ENCODE measurements around the gene LIMA1. TPM values are rescaled to one million over a fixed set of nuclear protein-coding genes. Genes with fewer than 3 reads are reported as not detected.
"Not testable (repeated sequence)": the region's sequence is repeated elsewhere in the genome, so short reads cannot be mapped to it uniquely, and the experiment has no call there.

Gene LIMA1
- total RNA-seq, 1 donor from 2014 or later: 24.3 TPM

DNA sequence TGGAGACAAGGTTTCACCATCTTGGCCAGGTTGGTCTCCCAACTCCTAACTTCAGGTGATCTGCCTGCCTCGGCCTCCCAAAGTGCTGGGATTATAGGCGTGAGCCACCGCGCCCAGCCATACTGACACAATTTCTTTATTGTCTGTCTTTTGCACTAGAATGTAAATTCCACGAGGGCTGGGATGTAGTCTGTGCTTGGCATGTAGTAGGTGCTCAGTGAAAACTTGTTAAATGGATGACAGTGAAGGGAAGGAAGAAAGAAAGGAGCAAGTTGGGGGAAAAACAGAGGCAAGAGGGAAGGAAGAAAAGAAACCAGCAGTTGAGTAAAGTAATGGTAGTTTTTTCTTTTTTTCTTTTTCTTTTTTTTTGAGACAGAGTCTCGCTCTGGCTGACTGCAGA, 53.1 kb downstream of the LIMA1 start:
- intact Hi-C loops (cut with DNase I): no loop called here

DNA sequence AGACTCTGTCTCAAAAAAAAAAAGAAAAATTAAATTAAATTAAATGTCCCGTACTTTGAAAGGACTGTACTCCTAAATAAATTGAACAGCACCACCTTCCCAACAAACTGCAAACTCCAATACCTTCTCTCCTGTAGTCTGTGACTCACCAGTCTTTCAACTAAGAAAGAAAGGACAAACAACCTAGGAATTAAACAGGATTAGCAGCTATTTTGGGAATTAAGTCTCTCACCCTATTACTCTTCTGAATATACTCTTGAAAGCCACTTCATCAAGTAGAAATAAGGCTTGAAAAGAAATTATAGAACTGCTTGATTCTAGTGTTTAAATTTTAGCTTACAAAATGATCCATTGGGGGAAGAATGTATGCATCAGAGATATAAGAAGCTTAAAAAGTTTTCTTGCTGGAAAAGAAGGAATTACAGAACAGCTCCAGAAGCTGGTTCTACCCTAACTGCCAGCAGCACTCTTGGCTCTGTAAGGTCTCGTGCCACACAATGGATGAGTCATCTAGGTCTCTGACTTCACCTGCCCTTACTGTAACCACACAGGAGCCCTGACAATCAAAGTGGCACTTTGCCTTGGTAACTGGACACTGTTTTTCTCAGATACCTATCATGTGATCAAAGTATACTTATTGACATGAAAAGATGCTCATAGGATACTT, 59.2 kb downstream of the LIMA1 start:
- DNase-seq (ENCODE audit: low spot score): no peak
- intact Hi-C loops (cut with DNase I): no loop called here

More for the DNA sequence above, 53.1 kb downstream of the LIMA1 start:
- DNase-seq (ENCODE audit: low spot score): no peak

DNA sequence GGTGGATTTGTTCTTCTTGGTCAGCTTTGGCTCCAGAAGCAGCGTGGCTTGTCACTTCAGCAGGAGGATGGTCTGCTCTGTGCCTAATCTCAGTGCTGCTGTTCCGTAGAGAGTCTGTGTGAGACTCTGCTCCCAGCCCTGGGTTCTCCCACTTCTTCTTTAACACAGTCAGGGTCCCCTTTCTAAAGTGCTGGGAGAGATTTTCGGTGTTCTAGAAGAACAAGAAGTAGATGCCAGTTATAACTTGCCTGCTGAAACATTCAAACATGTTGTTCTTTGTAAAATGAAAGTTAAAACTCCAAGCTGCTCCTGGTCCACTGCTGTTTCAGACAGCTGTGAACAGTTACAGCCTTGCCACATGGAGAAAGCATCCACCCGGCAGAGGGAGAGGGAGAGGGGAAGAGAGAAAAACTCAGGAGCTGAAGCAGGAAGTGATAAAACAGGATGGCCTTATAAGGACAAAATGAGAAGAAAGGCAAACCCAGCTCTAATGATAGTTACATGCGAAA, 61.0 kb downstream of the LIMA1 start:
- DNase-seq (ENCODE audit: low spot score): no peak
- intact Hi-C loops (cut with DNase I): no loop called here

GRCh38 chr12:50221228-50222008, 61.9 kb downstream of the LIMA1 start:
- intact Hi-C loops (cut with DNase I): loop anchor here (2.0 kb wide), 1 partner anchor 33 kb away; no protein-coding TSS in a partner anchor
- DNase-seq (ENCODE audit: low spot score): no peak

DNA sequence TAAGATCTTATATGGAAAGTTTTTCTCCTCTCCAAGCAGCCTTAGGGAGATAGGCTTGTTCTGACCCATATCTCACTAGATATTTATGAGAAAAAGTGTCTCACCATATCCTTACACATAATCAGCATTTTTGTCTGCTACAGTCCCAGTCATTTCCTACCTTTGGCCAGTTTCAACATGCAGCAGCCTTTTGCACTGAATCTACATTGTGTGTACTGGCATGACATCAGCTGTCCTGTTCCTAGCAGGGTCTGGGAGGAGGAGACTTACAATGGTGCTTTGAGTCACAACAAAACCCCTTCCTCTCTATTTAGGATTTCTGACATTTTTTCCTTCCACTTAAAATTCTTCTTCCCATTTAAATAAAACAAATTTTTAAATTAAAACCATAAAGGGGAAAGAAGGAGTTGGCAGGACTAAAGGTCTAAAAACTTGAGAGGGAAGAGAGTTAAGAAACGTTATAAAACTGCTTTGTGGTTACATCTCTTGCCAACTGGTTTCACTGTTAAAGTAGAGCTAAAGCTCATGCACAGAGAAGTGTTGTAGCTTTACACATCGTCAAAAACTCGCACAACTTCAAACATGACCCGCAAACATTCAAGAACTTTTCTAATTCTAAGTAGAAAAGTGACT, 62.8 kb downstream of the LIMA1 start:
- no peak for DNase-seq (ENCODE audit: low spot score)
- intact Hi-C loops (cut with DNase I): loop anchor here (2.0 kb wide), 1 partner anchor 34 kb away; no protein-coding TSS in a partner anchor

GRCh38 chr12:50219544-50219943, 63.8 kb downstream of the LIMA1 start:
- DNase-seq (ENCODE audit: low spot score): no peak
- intact Hi-C loops (cut with DNase I): no loop called here

GRCh38 chr12:50219001-50219400, 64.3 kb downstream of the LIMA1 start:
- intact Hi-C loops (cut with DNase I); DNase-seq (ENCODE audit: low spot score): not testable (repeated sequence)

DNA sequence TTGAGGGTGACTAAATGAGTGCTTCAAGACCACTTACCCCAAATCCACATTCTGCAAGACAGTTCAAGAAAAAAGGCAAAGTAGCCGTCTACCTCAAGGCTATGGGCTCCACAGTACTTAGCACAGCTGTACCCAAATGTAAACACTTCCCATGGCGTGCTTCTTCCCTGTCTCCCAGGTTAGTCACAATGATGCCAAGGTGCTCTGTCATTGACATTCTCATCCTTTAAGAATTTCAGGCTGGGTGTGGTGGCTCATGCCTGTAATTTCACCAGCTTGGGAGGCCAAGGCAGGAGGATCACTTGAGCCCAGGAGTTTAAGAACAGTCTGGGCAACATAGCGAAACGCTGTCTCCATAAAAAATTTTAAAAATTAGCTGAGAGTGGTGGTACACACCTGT, 64.9 kb downstream of the LIMA1 start:
- intact Hi-C loops (cut with DNase I): no loop called here
- no peak for DNase-seq (ENCODE audit: low spot score)

- DNase-seq (ENCODE audit: low spot score): no peak
- intact Hi-C loops (cut with DNase I): no loop called here
Observed at GRCh38 chr12:50217202-50217601, 66.1 kb downstream of the LIMA1 start.

DNA sequence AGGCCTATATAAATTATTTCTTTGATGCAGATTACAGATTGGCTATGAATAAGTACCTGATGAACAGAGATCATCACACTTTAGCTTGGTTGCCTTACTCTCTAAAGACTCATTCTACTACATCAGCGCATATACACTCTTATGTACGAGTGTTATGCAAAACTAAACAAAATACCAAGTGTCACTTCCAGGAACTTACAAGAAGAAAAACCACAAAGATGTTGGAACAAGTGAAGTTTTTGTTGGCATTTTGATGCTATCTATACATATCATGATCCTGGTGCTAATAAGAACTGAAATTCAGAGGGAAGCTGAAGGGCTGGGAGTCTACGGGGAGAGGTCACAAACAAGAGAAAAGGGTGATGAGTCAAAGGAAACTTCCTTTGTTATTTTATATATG, 68.3 kb downstream of the LIMA1 start:
- DNase-seq (ENCODE audit: low spot score): no peak
- intact Hi-C loops (cut with DNase I): no loop called here

GRCh38 chr12:50214018-50214417, 69.3 kb downstream of the LIMA1 start:
- intact Hi-C loops (cut with DNase I): no loop called here

GRCh38 chr12:50213439-50213838, 69.9 kb downstream of the LIMA1 start:
- DNase-seq (ENCODE audit: low spot score): no peak
- intact Hi-C loops (cut with DNase I): no loop called here

More at GRCh38 chr12:50214018-50214417, 69.3 kb downstream of the LIMA1 start:
- DNase-seq (ENCODE audit: low spot score): no peak

- intact Hi-C loops (cut with DNase I): no loop called here
- DNase-seq (ENCODE audit: low spot score): no peak
Observed at GRCh38 chr12:50212071-50212467, 71.3 kb downstream of the LIMA1 start.

DNA sequence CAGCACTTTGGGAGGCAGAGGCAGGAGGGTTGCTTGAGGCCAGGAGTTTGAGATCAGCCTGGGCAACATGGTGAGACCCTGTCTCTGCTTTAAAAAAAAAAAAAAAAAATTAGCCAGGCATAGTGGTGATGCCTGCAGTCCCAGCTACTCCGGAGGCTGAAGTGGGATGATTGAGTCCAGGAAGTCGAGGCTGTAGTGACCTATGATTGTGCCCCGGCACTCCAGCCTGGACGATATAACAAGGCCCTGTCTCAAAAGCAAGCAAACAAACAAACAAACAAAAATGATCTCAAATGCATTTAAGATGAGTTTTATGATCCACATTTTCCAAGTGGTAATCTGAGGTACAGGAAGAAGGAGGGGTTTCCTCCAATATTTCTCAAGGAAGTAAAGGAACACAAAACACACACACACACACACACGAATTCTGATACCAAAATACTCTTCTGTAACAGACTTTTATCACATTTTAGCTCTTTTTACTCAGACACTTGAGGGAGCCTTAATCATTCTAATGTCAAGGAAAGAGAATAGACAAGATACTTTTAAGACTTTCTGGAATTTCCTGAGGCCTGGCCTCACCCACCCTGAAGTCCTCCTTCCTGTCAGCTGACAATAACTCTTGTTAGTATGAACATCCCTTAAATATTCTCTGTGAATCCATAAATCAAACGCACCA, 71.8 kb downstream of the LIMA1 start:
- intact Hi-C loops (cut with DNase I): no loop called here
- no peak for DNase-seq (ENCODE audit: low spot score)

- no peak for DNase-seq (ENCODE audit: low spot score)
- intact Hi-C loops (cut with DNase I): no loop called here
Observed at GRCh38 chr12:50207424-50207823, 75.9 kb downstream of the LIMA1 start.

DNA sequence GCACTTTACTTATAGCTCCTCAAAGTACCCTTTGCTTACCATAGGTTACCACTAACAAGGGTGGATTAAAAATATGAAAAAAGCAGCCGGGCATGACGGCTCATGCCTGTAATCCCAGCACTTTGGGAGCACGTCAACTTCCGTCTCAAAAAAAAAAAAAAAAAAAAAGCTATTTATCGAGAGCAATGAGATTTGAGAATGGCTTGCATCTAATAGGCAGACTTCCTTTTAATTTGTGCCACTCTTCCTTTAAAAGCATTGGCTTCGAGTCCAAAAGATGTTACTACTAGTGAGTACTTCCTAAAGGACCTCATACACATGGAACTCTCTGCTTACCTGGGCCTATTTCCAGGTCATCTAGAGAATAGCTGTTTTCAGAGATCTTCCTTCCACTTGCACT, 77.7 kb downstream of the LIMA1 start:
- no peak for DNase-seq (ENCODE audit: low spot score)
- intact Hi-C loops (cut with DNase I): no loop called here

DNA sequence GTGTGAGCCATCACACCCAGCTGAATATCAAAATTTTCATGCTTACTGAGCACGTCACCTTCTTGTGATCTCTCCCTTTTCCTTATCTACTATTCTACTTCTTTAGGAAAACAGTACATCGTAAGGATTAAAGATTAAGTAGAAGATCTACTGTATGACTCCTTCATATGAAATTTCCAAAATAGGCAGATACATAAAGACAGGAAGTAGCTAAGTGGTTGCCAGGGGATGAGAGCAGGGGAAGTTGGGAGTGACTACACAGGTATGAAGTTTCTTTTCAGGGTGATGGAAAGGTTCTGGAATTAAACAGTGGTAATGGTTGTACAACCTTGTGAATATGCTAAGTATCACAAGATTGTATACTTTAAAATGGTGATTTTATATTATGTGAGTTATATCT, 79.6 kb downstream of the LIMA1 start:
- no peak for DNase-seq (ENCODE audit: low spot score)
- intact Hi-C loops (cut with DNase I): no loop called here

- intact Hi-C loops (cut with DNase I): no loop called here
Observed at GRCh38 chr12:50201987-50202521, 81.3 kb downstream of the LIMA1 start.

DNA sequence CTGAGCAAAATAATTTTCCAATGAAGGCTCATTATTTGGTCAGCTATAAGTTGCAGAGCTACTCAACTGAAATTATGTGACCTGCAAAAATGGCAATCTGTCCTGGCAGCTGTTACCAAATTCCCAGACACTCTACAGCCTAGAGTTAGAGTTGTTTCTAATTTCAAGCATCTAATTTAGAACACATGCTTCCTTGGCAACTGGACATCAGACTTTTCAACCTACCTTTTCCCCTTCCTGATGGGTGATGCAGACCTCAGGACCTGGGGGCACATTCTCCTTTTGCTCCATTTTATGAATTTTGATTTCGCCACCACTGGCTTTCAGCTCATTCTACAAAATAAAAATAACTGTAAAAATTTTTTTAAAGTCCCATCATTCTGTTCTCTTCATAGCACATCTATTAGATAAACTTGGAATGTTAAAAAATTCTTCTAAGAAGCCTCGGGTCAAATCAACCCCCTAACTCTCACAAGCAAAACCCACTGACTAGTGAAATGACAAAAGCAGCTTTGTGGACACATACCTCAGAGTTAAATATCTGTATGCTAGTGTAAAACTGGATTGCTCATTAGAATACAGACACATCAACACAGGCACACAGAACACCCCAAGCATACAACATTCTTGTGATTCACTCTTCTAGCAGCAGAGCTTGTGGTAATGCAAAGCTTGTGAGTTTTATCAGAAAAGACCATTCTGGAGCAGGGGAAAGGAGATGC, 82.6 kb downstream of the LIMA1 start:
- DNase-seq (ENCODE audit: low spot score): no peak
- intact Hi-C loops (cut with DNase I): no loop called here

More at GRCh38 chr12:50201987-50202521, 81.3 kb downstream of the LIMA1 start:
- DNase-seq (ENCODE audit: low spot score): no peak
